Central memory CD8-positive, alpha-beta T cell (primary cell): ENCODE data around the gene TEAD1.
A peak's percentile ranks its signal among the peaks of the same experiment; 100 is the strongest.

Source experiments
- ATAC-seq: fragments of 150-1000 bp; cut with Tn5 transposase; replicated peaks from 2 replicates; pipeline ENCODE4 v1.10.0; 2022; ENCODE audit warnings: mild to moderate bottlenecking, moderate FRiP score, moderate number of reproducible peaks; ENCODE audit not compliant: poor library complexity, severe bottlenecking; ENCODE audit errors: extremely low read depth
- DNase-seq, 2 donors: peaks; one replicate each; pipeline ENCODE4 v3.0.0; 2021; ENCODE audit warnings: low spot score in 2 of 2
- H3K27ac Mint-ChIP-seq: one replicate; pipeline ENCODE4 v1.8.0; 2022; ENCODE audit warnings: low read depth, mild to moderate bottlenecking, moderate library complexity, mixed read lengths
- H3K27me3 Mint-ChIP-seq: one replicate; pipeline ENCODE4 v1.8.0; 2022; ENCODE audit warnings: mixed read lengths
- H3K36me3 Mint-ChIP-seq: one replicate; pipeline ENCODE4 v1.8.0; 2022; ENCODE audit warnings: mild to moderate bottlenecking, moderate library complexity, mixed read lengths; ENCODE audit not compliant: insufficient read depth
- H3K4me1 Mint-ChIP-seq: one replicate; pipeline ENCODE4 v1.8.0; 2022; ENCODE audit warnings: mixed read lengths
- H3K4me3 Mint-ChIP-seq: one replicate; pipeline ENCODE4 v1.8.0; 2022; ENCODE audit warnings: mild to moderate bottlenecking, moderate library complexity, mixed read lengths
- H3K9me3 Mint-ChIP-seq: one replicate; pipeline ENCODE4 v1.8.0; 2022; ENCODE audit warnings: mixed read lengths

TEAD1 gene

DNA sequence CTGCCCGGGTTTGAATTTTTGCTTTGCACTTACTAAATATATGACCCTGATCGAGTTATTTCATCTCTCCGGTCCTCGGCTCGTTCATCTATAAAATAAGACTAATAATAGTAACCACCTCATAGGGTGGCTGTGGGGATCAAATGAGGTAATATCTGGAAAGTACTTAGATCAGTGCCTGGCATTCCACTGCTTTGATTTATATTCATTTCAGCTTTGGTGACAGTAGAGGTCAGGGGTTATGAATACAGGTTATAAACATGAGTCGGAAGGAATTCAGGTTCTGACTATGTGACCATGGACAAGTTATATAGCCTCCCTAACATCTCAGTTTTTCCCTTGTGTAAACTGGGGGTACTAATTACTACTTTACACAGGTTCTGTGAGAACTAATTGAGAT, 2.9 kb upstream of the TEAD1 start:
- peaks cover 4% of the 10 kb centered on the region for H3K36me3 Mint-ChIP-seq
- ATAC-seq (no peak), DNase-seq (no peak)
- no peak overlapping the region for H3K4me3 Mint-ChIP-seq
- no peak overlapping the region for H3K27ac Mint-ChIP-seq
- H3K9me3 Mint-ChIP-seq: peaks cover 9% of the 10 kb centered on the region
- H3K27me3 Mint-ChIP-seq: peaks cover 67% of the 10 kb centered on the region
- no peaks in the 10 kb centered on the region for H3K4me1 Mint-ChIP-seq

GRCh38 chr11:12673601-12673923, 659 bp upstream of the TEAD1 start:
- H3K27ac Mint-ChIP-seq: no peak overlapping the region
- ATAC-seq: no peak
- peaks cover 4% of the 10 kb centered on the region for H3K36me3 Mint-ChIP-seq
- no peak for DNase-seq
- no peaks in the 10 kb centered on the region for H3K4me1 Mint-ChIP-seq
- peak overlapping the region; percentile 71 for H3K4me3 Mint-ChIP-seq
- H3K27me3 Mint-ChIP-seq: peaks cover 75% of the 10 kb centered on the region
- peaks cover 9% of the 10 kb centered on the region for H3K9me3 Mint-ChIP-seq

- DNase-seq: no peak
- H3K27me3 Mint-ChIP-seq: peaks cover 75% of the 10 kb centered on the region
- H3K4me1 Mint-ChIP-seq: no peaks in the 10 kb centered on the region
- H3K36me3 Mint-ChIP-seq: peaks cover 4% of the 10 kb centered on the region
- H3K4me3 Mint-ChIP-seq: no peak overlapping the region
- no peaks in the 10 kb centered on the region for H3K9me3 Mint-ChIP-seq
- peak; percentile 31 for ATAC-seq
- no peak overlapping the region for H3K27ac Mint-ChIP-seq
These were observed 332 bp downstream of the TEAD1 start for GRCh38 chr11:12674571-12674935.

GRCh38 chr11:12674936-12675696, 895 bp downstream of the TEAD1 start:
- H3K9me3 Mint-ChIP-seq: no peaks in the 10 kb centered on the region
- ATAC-seq: no peak

DNA sequence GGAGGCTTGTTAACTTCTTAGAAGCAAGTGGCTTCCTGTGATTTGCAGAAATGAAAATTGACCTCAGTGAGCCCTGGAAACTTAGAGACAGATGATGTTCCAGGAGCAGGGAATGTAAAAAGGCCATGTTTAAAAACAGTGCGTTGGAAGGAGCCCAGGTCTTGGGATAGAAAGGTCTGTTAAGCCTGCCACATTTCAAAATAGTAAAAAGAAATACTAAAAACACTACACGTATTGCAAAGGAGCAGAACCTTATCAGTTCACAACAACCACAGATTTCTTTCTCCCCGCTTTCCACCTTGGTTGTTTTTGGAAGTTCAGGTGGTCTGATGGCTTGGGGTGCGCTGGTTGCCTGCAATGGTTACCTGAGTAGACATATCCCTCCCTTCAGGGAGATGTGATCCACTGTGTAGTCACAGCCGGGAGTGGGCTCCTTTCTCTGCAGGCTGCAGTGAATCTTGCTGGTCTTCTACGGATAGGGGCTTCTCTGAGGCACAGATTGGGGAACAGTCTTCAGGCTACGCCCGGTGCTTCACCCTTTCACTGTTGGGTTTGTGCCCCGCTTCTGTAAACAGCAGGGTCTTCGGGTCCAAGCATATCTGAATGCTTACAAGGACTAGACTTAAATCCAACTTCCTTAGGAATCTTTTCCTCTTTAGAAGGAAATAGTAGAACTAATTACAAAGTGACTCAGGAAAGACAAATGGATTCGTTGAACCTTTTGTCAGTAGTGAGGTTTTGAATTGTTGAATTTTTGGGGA, 1.9 kb downstream of the TEAD1 start:
- Mint-ChIP-seq H3K9me3 (no peaks in the 10 kb centered on the region), H3K4me3 (no peak overlapping the region), H3K4me1 (no peaks in the 10 kb centered on the region), H3K36me3 (peaks cover 1% of the 10 kb centered on the region), H3K27me3 (peaks cover 75% of the 10 kb centered on the region), H3K27ac (no peak overlapping the region)
- ATAC-seq: no peak
- DNase-seq: no peak

More at GRCh38 chr11:12674936-12675696, 895 bp downstream of the TEAD1 start:
- peaks cover 74% of the 10 kb centered on the region for H3K27me3 Mint-ChIP-seq
- H3K4me3 Mint-ChIP-seq: peak overlapping the region; percentile 48
- DNase-seq: no peak
- H3K4me1 Mint-ChIP-seq: no peaks in the 10 kb centered on the region
- H3K36me3 Mint-ChIP-seq: peaks cover 1% of the 10 kb centered on the region
- no peak overlapping the region for H3K27ac Mint-ChIP-seq

GRCh38 chr11:12677131-12677530, 2.9 kb downstream of the TEAD1 start:
- Mint-ChIP-seq H3K9me3 (no peaks in the 10 kb centered on the region), H3K27ac (no peak overlapping the region), H3K4me1 (no peaks in the 10 kb centered on the region), H3K4me3 (no peak overlapping the region), H3K27me3 (peaks cover 75% of the 10 kb centered on the region), H3K36me3 (no peaks in the 10 kb centered on the region)
- no peak for ATAC-seq
- DNase-seq: no peak

GRCh38 chr11:12678092-12678491, 3.9 kb downstream of the TEAD1 start:
- no peaks in the 10 kb centered on the region for H3K4me1 Mint-ChIP-seq
- H3K9me3 Mint-ChIP-seq: no peaks in the 10 kb centered on the region
- peaks cover 76% of the 10 kb centered on the region for H3K27me3 Mint-ChIP-seq
- no peak for ATAC-seq
- no peaks in the 10 kb centered on the region for H3K36me3 Mint-ChIP-seq
- H3K4me3 Mint-ChIP-seq: no peak overlapping the region
- H3K27ac Mint-ChIP-seq: no peak overlapping the region
- DNase-seq: no peak

DNA sequence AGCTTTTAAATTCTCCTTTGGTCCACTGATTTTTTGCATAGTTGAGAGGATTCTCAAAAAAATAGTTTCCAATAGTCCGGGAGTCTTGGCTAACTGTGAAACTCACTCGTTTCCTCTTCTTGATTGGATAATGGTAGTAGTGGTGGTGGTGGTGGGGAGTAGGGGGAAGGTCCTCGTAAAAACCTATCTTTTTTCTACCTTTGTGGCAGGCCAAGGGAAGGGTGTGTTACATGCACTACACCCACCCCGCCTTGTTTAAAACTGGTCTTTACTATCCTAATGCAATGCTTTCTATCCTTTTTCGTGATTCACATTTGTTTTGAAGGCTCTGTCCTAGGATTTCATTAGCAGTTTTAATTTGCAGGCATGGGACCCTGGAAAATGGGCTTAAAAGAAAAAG, 4.8 kb downstream of the TEAD1 start:
- Mint-ChIP-seq H3K4me3 (no peak overlapping the region), H3K36me3 (no peaks in the 10 kb centered on the region), H3K4me1 (no peaks in the 10 kb centered on the region), H3K27me3 (peaks cover 85% of the 10 kb centered on the region), H3K9me3 (no peaks in the 10 kb centered on the region), H3K27ac (no peak overlapping the region)
- DNase-seq (no peak), ATAC-seq (no peak)

GRCh38 chr11:12679471-12679870, 5.2 kb downstream of the TEAD1 start:
- ATAC-seq (no peak), DNase-seq (no peak)
- Mint-ChIP-seq H3K27ac (no peak overlapping the region), H3K9me3 (no peaks in the 10 kb centered on the region), H3K36me3 (no peaks in the 10 kb centered on the region), H3K4me3 (no peak overlapping the region), H3K27me3 (peaks cover 90% of the 10 kb centered on the region), H3K4me1 (no peaks in the 10 kb centered on the region)

DNA sequence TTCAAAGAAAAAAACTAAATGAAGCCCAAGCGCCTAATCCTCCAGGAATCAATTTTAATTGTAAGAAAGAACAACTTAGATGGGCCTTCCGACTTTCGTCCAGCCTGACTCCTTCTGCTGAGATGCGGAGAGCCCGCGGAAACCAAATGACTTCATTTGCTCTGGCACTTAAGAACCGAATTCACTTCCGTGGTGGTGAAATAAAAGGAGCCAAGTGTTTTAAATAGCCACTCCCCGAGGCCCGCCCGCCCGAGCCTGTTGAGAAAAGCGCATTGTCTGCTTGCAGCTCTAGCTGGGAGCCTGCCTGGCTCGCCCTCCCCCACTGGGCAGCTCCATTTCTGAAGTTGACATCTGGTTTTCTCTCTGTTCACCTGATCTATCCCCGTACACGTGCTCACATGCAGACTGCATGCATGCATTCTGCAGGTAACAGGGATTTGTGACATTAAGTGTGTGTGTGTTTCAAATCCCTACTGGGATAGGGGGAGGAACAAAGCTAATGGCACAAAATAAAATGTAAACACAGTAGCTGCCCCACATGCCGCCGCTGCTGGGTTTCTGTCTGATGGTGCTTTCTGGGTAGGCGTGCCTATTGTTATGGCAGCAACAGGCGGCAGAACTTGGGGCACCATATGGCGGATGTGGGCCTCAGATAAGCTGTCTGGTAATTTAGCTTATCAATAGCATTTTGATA, 6.2 kb downstream of the TEAD1 start:
- H3K4me3 Mint-ChIP-seq: no peak overlapping the region
- no peak for DNase-seq
- peaks cover 99% of the 10 kb centered on the region for H3K27me3 Mint-ChIP-seq
- H3K27ac Mint-ChIP-seq: no peak overlapping the region
- no peaks in the 10 kb centered on the region for H3K4me1 Mint-ChIP-seq
- no peak for ATAC-seq
- H3K9me3 Mint-ChIP-seq: no peaks in the 10 kb centered on the region
- H3K36me3 Mint-ChIP-seq: no peaks in the 10 kb centered on the region

GRCh38 chr11:12680940-12681258, 6.7 kb downstream of the TEAD1 start:
- ATAC-seq: no peak

GRCh38 chr11:12681466-12681865, 7.2 kb downstream of the TEAD1 start:
- no peaks in the 10 kb centered on the region for H3K9me3 Mint-ChIP-seq
- ATAC-seq (no peak), DNase-seq (no peak)
- no peaks in the 10 kb centered on the region for H3K36me3 Mint-ChIP-seq
- H3K4me3 Mint-ChIP-seq: no peak overlapping the region
- H3K27me3 Mint-ChIP-seq: peaks cover 97% of the 10 kb centered on the region
- H3K4me1 Mint-ChIP-seq: no peaks in the 10 kb centered on the region
- no peak overlapping the region for H3K27ac Mint-ChIP-seq

More at GRCh38 chr11:12680940-12681258, 6.7 kb downstream of the TEAD1 start:
- H3K4me3 Mint-ChIP-seq: no peak overlapping the region
- H3K36me3 Mint-ChIP-seq: no peaks in the 10 kb centered on the region
- peaks cover 99% of the 10 kb centered on the region for H3K27me3 Mint-ChIP-seq
- no peaks in the 10 kb centered on the region for H3K9me3 Mint-ChIP-seq
- no peak for DNase-seq
- no peak overlapping the region for H3K27ac Mint-ChIP-seq
- H3K4me1 Mint-ChIP-seq: no peaks in the 10 kb centered on the region

DNA sequence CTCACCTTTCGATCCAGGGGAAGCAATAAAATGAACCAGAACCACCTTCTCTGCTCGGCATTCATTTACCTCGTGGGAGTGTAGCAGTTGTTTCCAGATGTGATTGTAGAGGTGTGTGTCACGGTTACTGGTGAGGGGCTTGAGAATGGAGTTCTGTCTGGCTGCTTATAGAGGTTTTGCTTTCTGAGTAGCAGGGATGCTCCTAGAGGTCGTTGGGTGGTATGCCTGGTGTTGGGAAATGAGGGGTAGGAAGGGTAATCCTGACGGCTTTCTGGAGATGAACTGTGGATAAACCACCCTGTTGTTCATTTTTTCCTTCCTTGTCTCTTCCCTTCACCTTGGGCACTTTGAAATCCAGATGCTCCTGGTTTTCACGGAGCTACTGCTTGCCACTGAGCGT, 8.1 kb downstream of the TEAD1 start:
- Mint-ChIP-seq H3K27ac (no peak overlapping the region), H3K4me3 (no peak overlapping the region), H3K27me3 (peaks cover 95% of the 10 kb centered on the region), H3K36me3 (no peaks in the 10 kb centered on the region), H3K4me1 (no peaks in the 10 kb centered on the region), H3K9me3 (no peaks in the 10 kb centered on the region)
- ATAC-seq: no peak
- DNase-seq: no peak
